ENCODE data around the gene MYO16.

The MYO16 gene

GRCh38 chr13:108947551-108948030 is 318.2 kb downstream of the MYO16 start:
- no peak for DNase-seq

GRCh38 chr13:108948251-108948671 is 318.9 kb downstream of the MYO16 start:
- no peak for DNase-seq

- no peak for DNase-seq
Measured at GRCh38 chr13:108950333-108951010, 321.1 kb downstream of the MYO16 start.

GRCh38 chr13:108955741-108956140 is 326.3 kb downstream of the MYO16 start:
- no peak for DNase-seq

GRCh38 chr13:108957369-108958012 is 328.1 kb downstream of the MYO16 start:
- DNase-seq: no peak

- DNase-seq: no peak
Measured at GRCh38 chr13:108958013-108958376, 328.6 kb downstream of the MYO16 start.

- no peak for DNase-seq
Measured at GRCh38 chr13:108959234-108959633, 329.8 kb downstream of the MYO16 start.

- DNase-seq: no peak
Measured at GRCh38 chr13:108960006-108960405, 330.6 kb downstream of the MYO16 start.

GRCh38 chr13:108961542-108962125 is 332.2 kb downstream of the MYO16 start:
- peak in 1 of 2 donors; percentile 3 for DNase-seq

- no peak for DNase-seq
Measured at GRCh38 chr13:108962654-108963053, 333.2 kb downstream of the MYO16 start.

- DNase-seq: no peak
Measured at GRCh38 chr13:108963276-108963810, 333.9 kb downstream of the MYO16 start.

GRCh38 chr13:108963846-108964600 is 334.6 kb downstream of the MYO16 start:
- no peak for DNase-seq

- DNase-seq: no peak
Measured at GRCh38 chr13:108964606-108965005, 335.2 kb downstream of the MYO16 start.

GRCh38 chr13:108967371-108967770 is 338.0 kb downstream of the MYO16 start:
- DNase-seq: no peak

GRCh38 chr13:108968566-108968965 is 339.2 kb downstream of the MYO16 start:
- DNase-seq: no peak

GRCh38 chr13:108974686-108975085 is 345.3 kb downstream of the MYO16 start:
- no peak for DNase-seq

GRCh38 chr13:108980237-108980636 is 350.8 kb downstream of the MYO16 start:
- DNase-seq: no peak

GRCh38 chr13:108981407-108981806 is 352.0 kb downstream of the MYO16 start:
- DNase-seq: no peak

- no peak for DNase-seq
Measured at GRCh38 chr13:108983273-108983672, 353.9 kb downstream of the MYO16 start.

- no peak for DNase-seq
Measured at GRCh38 chr13:108984251-108984920, 355.0 kb downstream of the MYO16 start.

- no peak for DNase-seq
Measured at GRCh38 chr13:108985166-108985565, 355.8 kb downstream of the MYO16 start.

- DNase-seq: no peak
Measured at GRCh38 chr13:108987517-108987916, 358.1 kb downstream of the MYO16 start.

GRCh38 chr13:108987944-108988343 is 358.5 kb downstream of the MYO16 start:
- no peak for DNase-seq
